HepG2 (cell line): ENCODE measurements around the gene PTPN2. TPM values are rescaled to one million over a fixed set of nuclear protein-coding genes. Genes with fewer than 3 reads are reported as not detected.

Experiments used
- AGO1 ChIP-seq: fragments of 200-400 bp; formaldehyde crosslinking; IDR thresholded peaks from 2 replicates; pipeline ENCODE4 v1.6.1; 2017; ENCODE audit warnings: mild to moderate bottlenecking, low read depth, low read length, moderate library complexity; ENCODE audit not compliant: poor library complexity, severe bottlenecking
- ARHGAP35 ChIP-seq: sonication (generic); formaldehyde crosslinking; IDR thresholded peaks from 2 replicates; pipeline ENCODE4 v1.9.0; 2022; ENCODE audit warnings: mild to moderate bottlenecking, inconsistent platforms, moderate library complexity, missing genetic modification reagents, borderline replicate concordance
- ATF5 ChIP-seq: sonication (generic); formaldehyde crosslinking; IDR thresholded peaks from 2 replicates; pipeline ENCODE4 v1.4.0; 2020; ENCODE audit warnings: mild to moderate bottlenecking, low read depth, missing genetic modification reagents
- DMAP1 ChIP-seq: IDR thresholded peaks from 2 replicates; pipeline ENCODE4 v1.6.1; 2016
- FLYWCH1 ChIP-seq: sonication (generic); formaldehyde crosslinking; IDR thresholded peaks from 2 replicates; pipeline ENCODE4 v1.8.1; 2023; ENCODE audit warnings: mild to moderate bottlenecking, missing genetic modification reagents
- HNF4G ChIP-seq, 2 experiments: sonication (generic) in 1 of 2; formaldehyde crosslinking in 1 of 2; IDR thresholded peaks; 2 replicates each; pipeline versions ENCODE4 v1.4.0 to v1.6.1; 2011 to 2020; ENCODE audit warnings: borderline replicate concordance in 2 of 2, low read depth in 2 of 2, mild to moderate bottlenecking in 2 of 2, low read length in 1 of 2, missing genetic modification reagents in 1 of 2, moderate library complexity in 1 of 2
- HNRNPH1 ChIP-seq: fragments of 200-400 bp; formaldehyde crosslinking; optimal IDR thresholded peaks from 2 replicates; pipeline ENCODE3; 2017; ENCODE audit warnings: mild to moderate bottlenecking, low read depth, low read length
- JDP2 ChIP-seq: sonication (generic); formaldehyde crosslinking; IDR thresholded peaks from 2 replicates; pipeline ENCODE4 v1.8.1; 2022; ENCODE audit warnings: missing genetic modification reagents, borderline replicate concordance
- KLF15 ChIP-seq: sonication (generic); formaldehyde crosslinking; IDR thresholded peaks from 2 replicates; pipeline ENCODE4 v1.8.1; 2023; ENCODE audit warnings: borderline replicate concordance, mild to moderate bottlenecking, inconsistent platforms, missing genetic modification reagents, mixed read lengths
- MIER3 ChIP-seq: IDR thresholded peaks from 2 replicates; pipeline ENCODE4 v1.6.1; 2016; ENCODE audit warnings: missing compliant biosample characterization, borderline replicate concordance
- MZF1 ChIP-seq: sonication (generic); formaldehyde crosslinking; IDR thresholded peaks from 2 replicates; pipeline ENCODE4 v1.8.1; 2023; ENCODE audit warnings: mild to moderate bottlenecking, missing genetic modification reagents, borderline replicate concordance
- NFATC3 ChIP-seq: sonication (generic); formaldehyde crosslinking; IDR thresholded peaks from 2 replicates; pipeline ENCODE4 v1.5.1; 2020; ENCODE audit warnings: mild to moderate bottlenecking, missing genetic modification reagents
- NFE2 ChIP-seq: sonication (generic); formaldehyde crosslinking; IDR thresholded peaks from 2 replicates; pipeline ENCODE4 v1.4.0; 2020; ENCODE audit warnings: missing genetic modification reagents
- PCBP1 ChIP-seq: fragments of 200-400 bp; formaldehyde crosslinking; IDR thresholded peaks from 2 replicates; pipeline ENCODE4 v1.6.1; 2017; ENCODE audit warnings: mild to moderate bottlenecking, low read depth, low read length, borderline replicate concordance
- RBFOX2 ChIP-seq: fragments of 200-400 bp; formaldehyde crosslinking; IDR thresholded peaks from 2 replicates; pipeline ENCODE4 v1.6.1; 2017; ENCODE audit warnings: low read depth, mild to moderate bottlenecking, low read length
- RFX5 ChIP-seq: IDR thresholded peaks from 2 replicates; pipeline ENCODE4 v1.6.1; 2011; ENCODE audit warnings: low read depth, low read length, improper control_type of control experiment
- TCF12 ChIP-seq, 2 experiments: fragments of 450-650 bp in 1 of 2; sonication (generic) in 1 of 2; formaldehyde crosslinking in 1 of 2; IDR thresholded peaks; 2 replicates each; pipeline versions ENCODE4 v1.6.1 to v1.8.0; 2017 to 2022; ENCODE audit warnings: antibody characterized with exemption in 1 of 2, mild to moderate bottlenecking in 1 of 2, missing genetic modification reagents in 1 of 2, moderate library complexity in 1 of 2
- U2AF1 ChIP-seq: fragments of 200-400 bp; formaldehyde crosslinking; optimal IDR thresholded peaks from 2 replicates; pipeline ENCODE3; 2017; ENCODE audit warnings: mild to moderate bottlenecking, low read depth, low read length
- ZNF138 ChIP-seq: sonication (generic); formaldehyde crosslinking; IDR thresholded peaks from 2 replicates; pipeline ENCODE4 v1.5.0; 2020; ENCODE audit warnings: mild to moderate bottlenecking, low read depth, missing genetic modification reagents
- ZNF225 ChIP-seq: sonication (generic); formaldehyde crosslinking; IDR thresholded peaks from 2 replicates; pipeline ENCODE4 v1.4.0; 2020; ENCODE audit warnings: mild to moderate bottlenecking, missing genetic modification reagents
- ZNF232 ChIP-seq: sonication (generic); formaldehyde crosslinking; IDR thresholded peaks from 2 replicates; pipeline ENCODE4 v1.4.0; 2020; ENCODE audit warnings: missing genetic modification reagents, borderline replicate concordance
- ZNF598 ChIP-seq: sonication (generic); formaldehyde crosslinking; IDR thresholded peaks from 2 replicates; pipeline ENCODE4 v1.5.1; 2020; ENCODE audit warnings: mild to moderate bottlenecking, missing genetic modification reagents, borderline replicate concordance
- ZNF670 ChIP-seq: sonication (generic); formaldehyde crosslinking; IDR thresholded peaks from 2 replicates; pipeline ENCODE4 v1.8.0; 2022; ENCODE audit warnings: mild to moderate bottlenecking, missing genetic modification reagents, borderline replicate concordance
- ZSCAN29 ChIP-seq: sonication (generic); formaldehyde crosslinking; conservative IDR thresholded peaks from 2 replicates; pipeline ENCODE4 v1.4.0; 2020; ENCODE audit warnings: mild to moderate bottlenecking, missing genetic modification reagents
- polyA plus RNA-seq, 8 experiments: library from polyadenylated mRNA; depleted of rRNA in 3 of 8; stranded (reverse) in 7 of 8; unstranded in 1 of 8; fragments of >200 nt; fragmentation: Illumina TruSeq in 4 of 8; extraction: Trizol in 4 of 8; gene quantifications; 2 replicates each; pipeline versions ENCODE4 v1.2.1 to v1.2.3, GENCODE V29; 2011 to 2016; ENCODE audit warnings: low read depth in 4 of 8, missing spikeins in 1 of 8, mixed read lengths in 1 of 8; ENCODE audit not compliant: insufficient read depth in 1 of 8
- total RNA-seq, 5 experiments: library from RNA; depleted of rRNA; stranded (reverse); fragments of >200 nt; fragmentation: Illumina TruSeq; extraction: Trizol; gene quantifications; 2 replicates each; pipeline ENCODE4 v1.2.3, GENCODE V29; 2016; ENCODE audit warnings: low read depth in 1 of 5
- TF ChIP-seq, protein P1 (sequence below): sonication (generic); formaldehyde crosslinking; IDR thresholded peaks from 2 replicates; pipeline ENCODE4 v1.8.1; 2023; ENCODE audit warnings: missing genetic modification reagents, inconsistent platforms, borderline replicate concordance
- TF ChIP-seq, protein P2 (sequence below): sonication (generic); formaldehyde crosslinking; IDR thresholded peaks from 2 replicates; pipeline ENCODE4 v1.4.0; 2020; ENCODE audit warnings: mild to moderate bottlenecking, missing genetic modification reagents

The PTPN2 gene
- total and polyA plus RNA-seq, 2 of the 13 experiments (the other 11 are each of a cell fraction or from before 2014, with no cell fraction given), result 24.9 to 41.5 TPM

DNA sequence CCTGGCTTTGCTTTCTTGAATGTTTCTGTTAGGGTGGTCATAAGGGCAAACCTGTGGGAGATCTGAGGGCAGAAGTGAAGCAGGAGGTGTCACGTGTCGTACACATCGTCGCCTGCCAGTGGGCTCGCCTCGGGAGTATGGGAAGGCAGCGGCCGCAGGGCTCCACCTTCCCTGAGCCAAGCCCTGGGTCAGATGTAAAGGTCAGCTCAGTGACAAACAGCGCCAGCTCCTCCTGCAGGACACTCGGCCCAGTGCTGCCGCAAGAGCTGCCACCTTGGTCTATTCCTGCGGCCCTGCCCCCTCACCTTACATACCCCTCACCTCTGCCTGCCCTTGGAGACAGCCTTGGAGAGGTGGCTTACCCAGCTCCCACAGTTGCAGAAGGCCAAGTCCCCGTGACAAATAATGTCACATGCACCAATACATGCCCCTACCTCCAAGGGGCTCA lies 117.0 kb downstream of the PTPN2 start (continued):
- TF ChIP-seq PCBP1 (no peak), TCF12 (IDR thresholded peaks at IDR 0.05) (no peak), TCF12 (CRISPR knock-in tag; IDR thresholded peaks at IDR 0.05) (no peak), ZNF670 (CRISPR knock-in tag) (no peak), KLF15 (CRISPR knock-in tag) (no peak), ZSCAN29 (no peak), AGO1 (no peak), ZNF232 (CRISPR knock-in tag) (no peak), JDP2 (CRISPR knock-in tag) (no peak), ARHGAP35 (CRISPR knock-in tag) (peak; percentile 57; the same call in 1 of the 2 replicates), NFE2 (no peak), NFATC3 (CRISPR knock-in tag) (no peak), RBFOX2 (no peak), MIER3 (no peak), RFX5 (no peak), HNRNPH1 (no peak), ATF5 (no peak), FLYWCH1 (no peak), ZNF598 (CRISPR knock-in tag) (0 out of 2 replicates have a peak, but pooled peaks have one; percentile 44), HNF4G (IDR thresholded peaks at IDR 0.05; ENCODE audit: borderline replicate concordance, low read depth, low read length) (peak; percentile 8; the same call in 1 of the 2 replicates), HNF4G (CRISPR knock-in tag; IDR thresholded peaks at IDR 0.05; ENCODE audit: borderline replicate concordance, low read depth) (peak; percentile 63; the same call in 1 of the 2 replicates), DMAP1 (peak; percentile 49; the same call in 1 of the 2 replicates), MZF1 (CRISPR knock-in tag) (no peak), ZNF225 (0 out of 2 replicates have a peak, but pooled peaks have one; percentile 70), U2AF1 (no peak), ZNF138 (CRISPR knock-in tag) (no peak)
- TF ChIP-seq, protein P1, sequence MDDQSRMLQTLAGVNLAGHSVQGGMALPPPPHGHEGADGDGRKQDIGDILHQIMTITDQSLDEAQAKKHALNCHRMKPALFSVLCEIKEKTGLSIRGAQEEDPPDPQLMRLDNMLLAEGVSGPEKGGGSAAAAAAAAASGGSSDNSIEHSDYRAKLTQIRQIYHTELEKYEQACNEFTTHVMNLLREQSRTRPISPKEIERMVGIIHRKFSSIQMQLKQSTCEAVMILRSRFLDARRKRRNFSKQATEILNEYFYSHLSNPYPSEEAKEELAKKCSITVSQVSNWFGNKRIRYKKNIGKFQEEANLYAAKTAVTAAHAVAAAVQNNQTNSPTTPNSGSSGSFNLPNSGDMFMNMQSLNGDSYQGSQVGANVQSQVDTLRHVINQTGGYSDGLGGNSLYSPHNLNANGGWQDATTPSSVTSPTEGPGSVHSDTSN (CRISPR knock-in tag), result no peak; the same call in 1 of the 2 replicates
- TF ChIP-seq, protein P2, sequence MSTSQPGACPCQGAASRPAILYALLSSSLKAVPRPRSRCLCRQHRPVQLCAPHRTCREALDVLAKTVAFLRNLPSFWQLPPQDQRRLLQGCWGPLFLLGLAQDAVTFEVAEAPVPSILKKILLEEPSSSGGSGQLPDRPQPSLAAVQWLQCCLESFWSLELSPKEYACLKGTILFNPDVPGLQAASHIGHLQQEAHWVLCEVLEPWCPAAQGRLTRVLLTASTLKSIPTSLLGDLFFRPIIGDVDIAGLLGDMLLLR (CRISPR knock-in tag), result no peak
